ENCODE measurements around the gene MAPKAPK2.

GRCh38 chr1:206723805-206724472 is 39.2 kb downstream of the MAPKAPK2 start:
- TF ChIP-seq CTCF (IDR thresholded peaks at IDR 0.05): no peak
- no peak for TF ChIP-seq POLR2A (IDR thresholded peaks at IDR 0.05)
